H4 (cell line): Measurements from ENCODE around the gene IFIT2. TPM values are rescaled to one million over a fixed set of nuclear protein-coding genes. Genes with fewer than 3 reads are reported as not detected.
"Not testable (repeated sequence)": the region's sequence is repeated elsewhere in the genome, so short reads cannot be mapped to it uniquely, and the experiment has no call there.

Experiments used
- DNase-seq: peaks from one replicate; pipeline ENCODE4 v3.0.0-alpha.2; 2015; ENCODE audit warnings: low spot score
- total RNA-seq: library from RNA; depleted of rRNA; stranded (reverse); fragments of >200 nt; shearing (Covaris generic); gene quantifications from 2 replicates; pipeline ENCODE4 v1.2.3, GENCODE V29; 2014

IFIT2 gene
- total RNA-seq, 1 experiment from 2014 or later, result 3.9 TPM

DNA sequence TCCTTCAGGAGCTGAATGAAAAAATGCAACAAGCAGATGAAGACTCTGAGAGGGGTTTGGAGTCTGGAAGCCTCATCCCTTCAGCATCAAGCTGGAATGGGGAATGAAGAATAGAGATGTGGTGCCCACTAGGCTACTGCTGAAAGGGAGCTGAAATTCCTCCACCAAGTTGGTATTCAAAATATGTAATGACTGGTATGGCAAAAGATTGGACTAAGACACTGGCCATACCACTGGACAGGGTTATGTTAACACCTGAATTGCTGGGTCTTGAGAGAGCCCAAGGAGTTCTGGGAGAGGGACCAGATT is 5.4 kb downstream of the IFIT2 start:
- DNase-seq, result no peak

- no peak for DNase-seq
Observed at GRCh38 chr10:89308266-89308665, 6.4 kb downstream of the IFIT2 start.

DNA sequence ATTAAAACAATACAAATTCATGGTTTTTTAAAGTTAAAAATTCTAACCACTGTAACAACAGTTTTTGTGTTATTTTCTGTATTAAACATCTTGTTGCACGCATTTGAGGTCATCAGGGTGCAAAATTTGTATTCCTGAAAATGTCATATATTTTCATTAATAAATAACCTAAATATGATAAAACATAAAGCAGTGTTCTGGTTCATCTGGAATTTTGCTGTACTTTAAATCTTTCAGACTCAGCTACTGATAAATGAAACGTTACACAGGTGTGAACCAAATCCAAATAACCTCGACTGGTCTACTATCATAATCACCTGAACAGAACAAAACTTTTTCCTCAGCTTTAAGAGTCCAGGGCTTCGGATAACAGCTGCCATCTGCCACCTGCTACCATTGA is 6.9 kb downstream of the IFIT2 start:
- DNase-seq, result no peak

DNA sequence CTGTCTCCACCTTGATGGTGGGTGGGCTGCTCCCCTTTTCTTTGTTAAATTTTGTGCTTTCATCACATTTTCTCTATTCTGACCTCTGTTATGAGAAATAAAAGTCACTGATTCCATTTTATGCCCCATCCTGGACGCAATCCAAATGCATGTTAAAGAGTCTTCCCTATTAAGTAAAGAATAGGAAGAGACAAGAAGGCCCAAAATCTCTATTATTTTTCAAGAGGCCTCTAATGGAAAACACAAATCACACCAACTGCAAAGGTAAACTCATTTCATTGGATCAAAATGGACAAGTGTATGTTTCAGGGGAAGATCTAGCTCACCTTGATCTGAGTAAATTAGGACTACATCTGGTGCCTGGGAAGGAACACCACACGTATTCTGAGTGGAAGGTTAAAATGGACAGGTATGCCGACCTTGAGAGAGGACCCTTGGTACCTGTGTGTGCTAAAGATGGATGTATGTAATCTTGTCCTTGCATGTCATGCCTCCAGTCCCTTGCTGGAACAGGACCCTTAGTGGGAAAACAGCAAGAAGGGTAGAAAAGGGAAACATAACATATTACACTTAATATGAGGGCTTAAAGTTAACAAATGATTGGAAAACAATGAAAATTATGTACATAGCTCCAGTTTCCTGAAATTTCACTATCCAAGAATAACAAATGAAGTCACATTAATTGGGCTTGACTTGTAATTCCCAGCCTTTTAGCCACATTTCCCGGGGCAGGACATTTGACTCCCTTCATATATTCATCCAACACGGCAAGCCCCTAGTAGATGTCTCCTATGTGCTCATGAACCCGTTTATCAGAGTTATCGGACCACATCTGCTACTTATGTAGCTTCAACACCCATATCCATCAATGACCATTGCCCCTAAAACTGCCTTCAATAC is 7.6 kb downstream of the IFIT2 start:
- no peak for DNase-seq

- no peak for DNase-seq
Observed at GRCh38 chr10:89310056-89310893, 8.4 kb downstream of the IFIT2 start.

GRCh38 chr10:89312973-89313372 is 11.1 kb downstream of the IFIT2 start:
- DNase-seq, result no peak

GRCh38 chr10:89314676-89315075 is 12.8 kb downstream of the IFIT2 start:
- DNase-seq, result no peak

- DNase-seq, result not testable (repeated sequence)
Observed at GRCh38 chr10:89318047-89318446, 16.2 kb downstream of the IFIT2 start.

GRCh38 chr10:89325081-89325480 is 23.2 kb downstream of the IFIT2 start:
- not testable (repeated sequence) for DNase-seq

GRCh38 chr10:89325856-89326255 is 24.0 kb downstream of the IFIT2 start:
- DNase-seq, result not testable (repeated sequence)

DNA sequence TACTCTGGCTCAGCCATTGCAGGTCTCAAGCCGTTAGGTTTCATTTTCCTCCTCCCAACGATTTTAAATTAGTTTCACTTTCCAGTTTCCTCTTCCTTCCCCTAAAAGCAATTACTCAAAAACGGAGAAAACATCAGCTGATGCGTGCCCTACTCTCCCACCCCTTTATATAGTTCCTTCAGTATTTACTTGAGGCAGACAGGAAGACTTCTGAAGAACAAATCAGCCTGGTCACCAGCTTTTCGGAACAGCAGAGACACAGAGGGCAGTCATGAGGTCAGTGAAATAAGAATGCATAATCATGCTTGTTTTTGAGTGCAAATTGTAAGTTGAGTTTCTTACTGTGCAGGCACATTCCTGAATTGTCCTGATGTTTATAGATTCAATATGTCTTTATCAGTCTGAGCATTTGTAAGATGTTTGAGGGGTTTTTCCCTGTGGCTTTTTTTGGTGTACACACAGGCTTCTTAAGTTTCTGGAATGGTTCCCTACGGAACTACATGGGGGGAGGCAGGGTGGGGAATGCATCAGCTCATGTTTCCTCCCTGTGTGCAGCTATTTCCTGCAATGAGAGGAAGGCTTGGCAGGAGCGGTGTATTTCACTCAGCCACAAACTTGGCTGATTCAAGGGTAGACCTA is 26.1 kb downstream of the IFIT2 start, which contains the start of gene IFIT3:
Gene IFIT3, plus strand, starts transcription at position 195 of the 639 bp plus-strand sequence. Its CDS starts 77 bp downstream, at position 272.
- peak; percentile 93 for DNase-seq

GRCh38 chr10:89329151-89329550 is 27.3 kb downstream of the IFIT2 start:
- no peak for DNase-seq

- not testable (repeated sequence) for DNase-seq
Observed at GRCh38 chr10:89330014-89330413, 28.2 kb downstream of the IFIT2 start.

DNA sequence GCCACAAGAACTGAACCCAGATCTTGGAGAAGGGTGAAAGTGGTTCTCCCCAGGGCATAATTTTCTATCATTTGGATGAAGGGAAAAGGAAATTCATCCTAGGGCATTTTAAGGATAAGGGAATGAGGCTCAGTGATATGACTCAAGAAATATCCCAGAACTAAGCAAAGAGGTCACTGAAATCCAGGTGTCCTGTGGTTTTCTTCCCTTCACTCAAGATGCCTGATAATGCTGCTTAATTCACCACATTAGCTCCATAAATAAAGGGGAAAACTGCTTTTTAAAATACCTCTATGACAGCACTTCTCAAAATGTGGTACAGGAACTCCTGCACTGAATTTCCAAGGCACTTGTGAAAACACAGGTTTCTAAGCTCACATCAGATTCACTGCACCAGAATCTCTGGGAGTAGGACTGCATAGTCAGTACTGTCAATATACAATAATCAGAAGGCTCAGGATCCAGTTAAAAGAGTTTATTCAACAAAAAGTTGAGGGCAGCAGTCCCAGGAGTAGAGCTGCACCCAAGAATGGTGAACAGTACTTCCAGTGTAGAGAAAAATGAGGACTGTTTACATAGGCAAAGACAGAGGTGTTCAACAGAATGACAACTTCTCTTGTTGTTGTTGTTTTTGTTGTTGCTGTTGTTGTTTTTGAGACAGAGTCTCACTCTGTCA is 28.8 kb downstream of the IFIT2 start:
- DNase-seq, result no peak

- not testable (repeated sequence) for DNase-seq
Observed at GRCh38 chr10:89331487-89332122, 29.8 kb downstream of the IFIT2 start.

DNA sequence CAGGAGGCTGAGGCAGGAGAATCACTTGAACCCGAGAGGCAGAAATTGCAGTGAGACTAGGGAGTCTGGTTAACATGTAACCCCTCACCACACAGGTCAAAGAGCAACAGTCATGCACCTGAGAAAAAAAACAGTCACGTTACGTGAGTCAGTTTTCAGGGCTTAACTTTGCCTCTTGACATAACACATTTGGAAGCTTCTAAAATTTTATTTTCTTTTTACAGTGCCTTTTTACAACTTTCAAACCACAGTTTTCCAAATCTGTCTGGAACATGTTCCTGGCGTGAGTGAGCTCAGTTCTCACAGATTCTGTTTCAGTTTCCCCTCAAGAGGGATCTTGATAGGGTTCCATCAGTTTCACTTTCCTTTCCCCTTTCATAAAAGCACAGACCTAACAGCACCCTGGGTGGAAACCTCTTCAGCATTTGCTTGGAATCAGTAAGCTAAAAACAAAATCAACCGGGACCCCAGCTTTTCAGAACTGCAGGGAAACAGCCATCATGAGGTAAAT is 30.3 kb downstream of the IFIT2 start:
- peak; percentile 65 for DNase-seq

DNA sequence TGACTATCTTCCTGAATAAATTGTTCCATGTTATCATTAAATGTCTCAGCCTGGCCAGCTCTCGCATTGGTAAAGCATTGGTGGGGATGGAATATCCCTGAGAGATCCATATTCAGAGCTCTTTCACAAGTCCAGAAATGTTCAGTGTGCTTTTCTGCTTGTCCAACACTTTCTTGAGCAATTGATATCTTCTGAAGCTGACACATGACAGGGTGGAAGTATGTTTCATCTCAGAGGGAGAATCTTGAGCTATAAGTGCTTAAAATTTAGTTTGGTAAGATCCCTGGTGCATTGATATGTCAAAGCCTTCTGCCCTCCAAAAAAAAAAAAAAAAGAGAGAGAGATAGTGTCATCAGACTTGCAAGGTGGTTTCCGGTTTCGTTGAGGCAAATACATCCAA is 33.4 kb downstream of the IFIT2 start:
- no peak for DNase-seq

DNA sequence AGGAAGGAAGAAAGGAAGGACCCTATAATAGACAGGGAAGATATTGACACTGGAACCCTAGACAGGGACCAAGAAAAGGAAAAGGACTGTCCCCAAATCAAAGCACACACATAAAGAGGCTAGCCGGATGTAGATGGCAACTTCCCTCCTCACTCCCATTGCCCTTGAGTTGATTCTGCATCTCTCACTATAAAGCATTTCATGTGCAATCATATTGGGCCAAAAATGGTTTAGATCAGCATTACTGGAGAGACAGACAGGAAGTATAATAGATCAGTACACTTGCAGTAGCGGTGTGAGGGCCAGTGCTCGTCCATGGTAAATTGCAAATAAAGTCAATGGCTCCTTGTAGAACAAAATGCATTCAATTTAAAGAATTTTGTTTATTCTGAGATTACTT is 34.4 kb downstream of the IFIT2 start:
- no peak for DNase-seq

DNA sequence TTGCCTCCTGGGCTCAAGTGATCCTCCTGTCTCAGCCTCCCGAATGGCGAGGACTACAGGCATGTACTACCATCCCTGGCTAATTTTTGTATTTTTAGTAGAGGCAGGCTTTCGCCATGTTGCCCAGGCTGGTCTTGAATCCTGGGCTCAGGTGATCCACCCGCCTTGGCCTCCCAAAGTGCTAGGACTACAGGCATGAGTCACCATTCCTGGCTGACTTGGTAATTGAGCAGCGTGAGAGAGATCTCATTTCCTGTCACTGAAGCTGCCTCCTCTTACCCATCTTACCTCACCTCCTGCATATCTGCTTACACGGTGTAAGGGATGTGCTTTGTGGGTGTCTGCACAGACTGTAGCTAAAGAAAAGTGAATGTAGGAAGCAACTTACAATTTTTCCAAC is 35.6 kb downstream of the IFIT2 start:
- DNase-seq, result peak; percentile 31

DNA sequence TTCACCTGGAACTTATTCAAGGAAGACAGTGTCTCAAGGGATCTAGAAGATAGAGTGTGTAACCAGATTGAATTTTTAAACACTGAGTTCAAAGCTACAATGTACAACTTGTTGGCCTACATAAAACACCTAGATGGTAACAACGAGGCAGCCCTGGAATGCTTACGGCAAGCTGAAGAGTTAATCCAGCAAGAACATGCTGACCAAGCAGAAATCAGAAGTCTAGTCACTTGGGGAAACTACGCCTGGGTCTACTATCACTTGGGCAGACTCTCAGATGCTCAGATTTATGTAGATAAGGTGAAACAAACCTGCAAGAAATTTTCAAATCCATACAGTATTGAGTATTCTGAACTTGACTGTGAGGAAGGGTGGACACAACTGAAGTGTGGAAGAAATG is 36.9 kb downstream of the IFIT2 start:
- no peak for DNase-seq

GRCh38 chr10:89339875-89340274 is 38.0 kb downstream of the IFIT2 start:
- no peak for DNase-seq
